GM21619 (cell line): ENCODE measurements around the gene PSMC6.

Experiments used
- ATAC-seq: cut with Tn5 transposase; IDR thresholded peaks from one replicate; pipeline ENCODE4 v1.9.1; 2021; ENCODE audit not compliant: unreplicated experiment

Gene PSMC6

DNA sequence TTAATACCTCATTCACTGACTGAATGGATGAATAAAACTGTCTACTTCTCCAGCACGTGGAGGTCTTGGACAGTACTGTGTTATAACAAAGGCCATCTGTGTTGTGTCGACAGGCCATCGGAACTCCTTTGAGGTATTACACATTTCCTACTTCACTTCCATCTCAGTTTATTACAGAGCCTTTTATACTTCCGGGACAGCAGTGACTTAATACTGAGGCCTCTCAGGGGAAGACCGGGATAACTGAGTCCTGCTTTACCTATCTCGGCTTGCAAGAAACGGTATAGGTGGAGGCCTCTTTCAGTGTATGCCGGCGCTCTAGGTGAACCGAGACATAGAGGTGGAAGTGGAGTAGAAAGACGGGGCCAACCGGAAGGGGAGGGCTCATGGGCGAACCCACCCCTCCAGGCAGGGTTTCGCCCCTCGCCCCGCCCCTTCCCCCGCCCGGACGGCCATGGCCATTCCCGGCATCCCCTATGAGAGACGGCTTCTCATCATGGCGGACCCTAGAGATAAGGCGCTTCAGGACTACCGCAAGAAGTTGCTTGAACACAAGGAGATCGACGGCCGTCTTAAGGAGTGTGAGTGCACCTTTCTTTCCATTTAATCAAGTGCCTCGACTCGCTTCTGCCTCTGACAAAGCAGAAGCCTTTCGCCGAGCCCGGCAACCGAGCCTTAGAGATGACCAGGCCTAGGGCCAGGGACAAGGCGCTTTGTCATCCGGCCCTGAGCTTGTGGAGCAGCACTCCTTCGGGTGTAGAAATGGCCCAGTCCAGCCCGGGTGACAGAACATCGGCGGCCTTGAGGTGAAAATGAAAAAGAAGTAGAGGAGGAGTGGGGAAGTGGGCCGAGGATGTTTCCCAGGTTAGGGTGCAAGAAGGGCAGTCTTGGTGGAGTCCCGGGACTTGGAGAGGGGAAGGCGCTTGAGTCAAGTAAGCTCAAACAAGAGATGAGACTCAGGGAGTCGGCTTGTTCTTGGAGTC, at the start of gene PSMC6:
Gene PSMC6, plus strand, starts transcription at position 477 of the 983 bp plus-strand sequence. Its CDS starts 20 bp downstream, at position 497.
- peak; percentile 96 for ATAC-seq

DNA sequence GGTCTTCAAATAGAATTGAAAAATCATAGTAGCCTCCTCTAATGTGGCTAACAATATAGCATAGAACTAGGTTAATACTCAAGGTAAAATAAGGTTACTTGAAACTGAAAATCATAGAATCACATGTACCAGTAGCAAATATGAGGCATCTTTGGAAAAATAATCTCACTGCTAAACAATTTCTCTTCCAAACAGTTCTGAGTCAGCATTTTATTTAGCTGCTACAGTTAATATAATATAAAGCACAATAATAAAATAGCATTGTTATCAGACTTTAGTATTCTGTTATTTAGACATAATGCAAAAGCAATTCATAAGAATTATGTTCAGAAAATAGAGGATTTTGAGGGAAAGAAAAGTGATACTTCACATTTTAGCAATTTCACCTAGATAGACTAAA, 46.7 kb upstream of the PSMC6 start:
- no peak for ATAC-seq

- no peak for ATAC-seq
Measured at GRCh38 chr14:52660832-52661231, 46.2 kb upstream of the PSMC6 start.

DNA sequence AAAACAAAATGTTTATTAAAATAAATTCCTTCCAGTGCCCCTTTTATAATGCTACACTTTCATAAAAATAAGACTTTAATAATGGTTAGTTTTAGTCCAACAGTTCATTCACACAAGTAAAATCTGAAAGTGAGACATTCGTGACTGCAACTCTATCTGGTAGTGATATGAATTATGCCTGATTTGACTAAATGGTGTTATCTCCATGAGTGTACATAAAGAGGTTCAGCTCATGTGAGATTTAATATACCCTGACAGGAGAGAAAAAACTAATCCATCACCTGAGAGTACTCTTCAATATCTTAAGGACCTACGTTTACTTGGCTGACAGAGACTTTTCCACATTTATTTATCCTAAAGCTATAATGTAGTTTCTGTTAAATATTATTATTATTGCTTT, 45.7 kb upstream of the PSMC6 start:
- no peak for ATAC-seq

- no peak for ATAC-seq
Measured at GRCh38 chr14:52663850-52664249, 43.1 kb upstream of the PSMC6 start.

GRCh38 chr14:52678591-52678990, 28.4 kb upstream of the PSMC6 start:
- no peak for ATAC-seq

GRCh38 chr14:52683985-52684520, 22.9 kb upstream of the PSMC6 start:
- no peak for ATAC-seq

GRCh38 chr14:52686176-52686575, 20.8 kb upstream of the PSMC6 start:
- no peak for ATAC-seq

DNA sequence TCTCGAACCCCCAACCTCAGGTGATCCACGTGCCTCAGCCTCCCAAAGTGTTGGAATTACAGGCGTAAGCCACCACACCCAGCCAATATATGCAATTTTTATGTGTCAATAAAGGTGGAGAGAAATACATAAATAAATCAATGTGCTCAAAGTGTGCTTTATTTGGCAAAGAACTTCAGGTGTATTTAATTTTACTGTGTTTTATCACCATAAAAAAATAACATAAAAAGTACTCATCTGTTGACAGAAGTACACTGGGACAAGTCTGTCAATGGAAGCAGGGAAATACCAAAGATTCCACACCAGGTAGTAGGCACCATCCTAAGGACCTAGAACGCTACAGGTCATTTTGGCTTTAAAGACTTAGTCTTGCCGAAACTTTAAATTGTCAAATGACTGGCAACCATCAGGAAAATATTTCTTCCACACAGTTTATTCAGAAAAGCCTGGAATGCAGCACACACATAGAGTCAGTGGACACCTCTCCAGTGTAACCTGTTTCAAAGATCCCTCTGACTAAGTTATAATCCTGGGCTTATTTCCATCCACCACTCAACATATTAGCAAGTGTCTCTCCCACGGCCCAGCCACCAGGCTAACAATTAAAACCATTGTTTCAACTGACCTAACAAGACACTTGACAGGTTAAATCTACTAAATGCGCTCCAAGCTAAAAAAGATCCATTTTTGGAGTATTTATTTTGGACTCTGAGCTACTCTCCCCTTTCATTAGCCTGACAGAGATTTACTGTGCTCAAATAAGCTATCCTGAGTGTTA, 15.8 kb upstream of the PSMC6 start:
- ATAC-seq, result no peak

GRCh38 chr14:52692248-52692962, 14.6 kb upstream of the PSMC6 start:
- no peak for ATAC-seq

DNA sequence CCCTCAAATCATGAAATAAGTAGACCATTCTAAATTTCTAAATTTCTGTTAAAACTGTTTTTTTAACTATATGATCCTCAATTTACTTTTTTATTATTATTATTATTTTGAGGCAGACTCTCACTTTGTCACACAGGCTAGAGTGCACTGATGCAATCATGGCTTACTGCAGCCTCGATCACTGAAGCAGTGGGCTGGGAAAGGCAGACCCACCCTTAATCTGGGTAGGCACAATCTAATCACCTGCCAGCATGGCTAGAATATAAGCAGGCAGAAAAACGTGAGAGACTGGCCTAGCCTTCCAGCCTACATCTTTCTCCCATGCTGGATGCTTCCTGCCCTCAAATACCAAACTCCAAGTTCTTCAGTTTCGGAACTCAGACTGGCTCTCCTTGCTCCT, 14.0 kb upstream of the PSMC6 start:
- ATAC-seq, result no peak

DNA sequence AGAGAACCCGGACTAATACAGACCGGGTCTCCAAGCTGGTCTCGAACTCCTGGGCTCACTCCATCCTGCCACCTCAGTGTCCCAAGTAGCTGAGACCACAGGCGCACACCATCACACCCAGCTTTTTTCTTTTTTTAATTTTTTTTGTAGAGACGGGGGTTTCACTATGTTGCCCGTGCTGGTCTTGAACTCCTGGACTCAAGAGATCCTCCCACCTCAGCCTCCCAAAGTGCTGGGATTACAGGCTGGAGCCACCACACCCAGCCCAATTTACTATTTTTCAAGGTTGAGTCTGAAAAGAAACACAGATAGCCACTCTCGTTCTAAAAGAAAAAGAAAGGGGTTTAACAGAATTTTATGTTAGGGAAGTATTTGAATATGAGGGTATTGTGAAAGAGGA, 13.5 kb upstream of the PSMC6 start:
- no peak for ATAC-seq

- ATAC-seq, result peak; percentile 44
Measured at GRCh38 chr14:52694761-52695480, 12.1 kb upstream of the PSMC6 start.

- peak; percentile 73 for ATAC-seq
Measured at GRCh38 chr14:52695481-52696091, 11.4 kb upstream of the PSMC6 start, which contains the start of gene ERO1A. Gene ERO1A (minus strand): TSS chr14:52695558. CDS start chr14:52695481, 77 bp downstream.

- no peak for ATAC-seq
Measured at GRCh38 chr14:52700701-52701172, 6.3 kb upstream of the PSMC6 start.

GRCh38 chr14:52701223-52701622, 5.8 kb upstream of the PSMC6 start:
- no peak for ATAC-seq

DNA sequence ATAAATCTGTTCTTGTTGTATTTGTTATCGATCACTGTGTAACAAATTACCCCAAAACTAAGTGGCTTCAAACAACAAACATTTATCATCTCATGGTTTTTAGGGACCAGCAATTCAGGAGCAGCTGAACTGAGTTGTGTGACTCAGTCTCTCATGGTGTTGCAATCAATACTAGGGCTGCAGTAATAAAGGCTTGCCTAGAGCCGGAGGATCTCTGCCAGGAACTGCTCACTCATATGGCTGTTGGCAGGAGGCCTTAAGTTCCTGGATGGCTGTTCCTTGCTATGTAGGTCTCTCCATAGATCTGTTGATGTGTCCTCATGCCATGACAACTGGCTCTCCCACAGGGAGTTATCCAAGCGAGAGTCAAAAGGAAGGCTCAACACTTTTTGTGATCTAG, 3.8 kb upstream of the PSMC6 start:
- no peak for ATAC-seq

DNA sequence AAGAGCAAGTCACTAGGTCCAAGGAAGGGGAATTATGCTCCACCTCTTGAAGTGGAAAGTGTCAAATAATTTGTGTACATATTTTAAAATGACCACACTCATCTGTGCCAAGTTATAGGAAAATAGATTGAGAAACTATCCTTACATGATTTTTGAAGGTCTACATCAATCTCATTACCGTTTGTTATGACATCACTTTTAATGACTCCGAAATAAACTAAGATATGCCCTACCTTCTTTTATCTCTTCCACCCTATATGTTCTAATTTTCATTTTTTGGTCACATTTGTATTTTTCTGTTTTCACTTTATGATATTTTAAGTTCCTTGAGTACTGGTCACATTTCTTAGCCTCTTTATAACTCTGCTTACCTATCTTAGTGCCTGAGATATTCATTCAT, 3.3 kb upstream of the PSMC6 start:
- no peak for ATAC-seq

GRCh38 chr14:52706286-52706685, 714 bp upstream of the PSMC6 start:
- ATAC-seq, result no peak

DNA sequence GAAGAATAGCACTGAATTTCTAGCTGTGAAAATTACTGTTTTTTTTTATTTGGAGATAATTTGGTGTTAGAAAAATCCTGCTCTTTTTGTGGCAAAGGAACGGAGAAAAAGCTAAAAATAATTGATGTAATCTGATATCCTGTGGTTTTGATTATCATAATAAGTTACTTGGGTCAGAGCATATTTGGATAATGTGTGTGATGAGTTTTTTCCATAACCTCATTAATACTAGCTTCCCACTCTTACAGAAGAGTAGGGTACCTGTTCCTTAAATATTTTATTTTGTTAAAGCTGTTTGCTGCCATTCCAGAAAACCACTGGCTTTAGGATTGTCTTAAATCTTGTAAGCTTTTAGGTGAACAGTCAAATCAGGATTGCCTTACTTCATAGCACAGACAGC, 4.7 kb downstream of the PSMC6 start:
- ATAC-seq, result no peak
